HG02852 (cell line): ENCODE measurements around the gene AADAT.
"Not testable (repeated sequence)": the region's sequence is repeated elsewhere in the genome, so short reads cannot be mapped to it uniquely, and the experiment has no call there.

Experiments used
- ATAC-seq: cut with Tn5 transposase; IDR thresholded peaks from one replicate; pipeline ENCODE4 v1.9.1; 2021; ENCODE audit warnings: mild to moderate bottlenecking, moderate library complexity; ENCODE audit not compliant: unreplicated experiment

Gene AADAT

DNA sequence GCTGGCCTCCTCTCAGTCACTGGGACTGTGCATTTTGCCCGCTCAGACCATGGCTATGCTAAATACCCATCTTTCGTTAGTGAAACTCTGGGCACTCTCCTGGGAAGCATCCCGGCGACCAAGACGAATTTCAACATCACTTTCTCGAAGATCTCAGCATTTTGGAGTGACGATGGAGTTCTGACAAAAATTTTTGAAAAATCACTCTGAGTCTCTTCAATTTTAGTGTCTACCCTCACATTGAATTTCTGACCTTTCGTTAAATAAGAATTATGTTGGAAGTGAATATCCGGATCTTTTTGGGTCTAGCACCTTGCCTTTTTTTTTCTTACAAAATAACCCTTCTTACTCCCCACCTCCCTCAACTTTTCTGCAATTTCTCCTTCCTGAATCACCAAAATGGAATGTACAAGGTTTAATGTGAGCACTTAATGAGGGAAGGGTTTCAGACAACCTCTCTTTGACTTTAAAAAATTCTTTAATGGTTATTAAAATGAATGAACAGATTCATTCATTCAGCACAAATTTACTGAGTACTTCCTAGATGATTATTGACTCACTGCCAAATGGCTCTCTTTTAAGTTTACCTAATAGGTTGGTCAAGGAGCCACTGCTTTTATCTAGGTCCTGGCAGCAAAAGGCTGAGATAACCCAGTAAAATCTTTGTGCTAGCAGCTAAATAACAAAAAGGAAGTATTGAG is 746 bp upstream of the AADAT start:
- ATAC-seq: no peak

GRCh38 chr4:170089274-170089667 is 485 bp downstream of the AADAT start:
- ATAC-seq: no peak

GRCh38 chr4:170088716-170089115 is 1.0 kb downstream of the AADAT start:
- no peak for ATAC-seq

GRCh38 chr4:170087163-170087700 is 2.5 kb downstream of the AADAT start:
- ATAC-seq: no peak

- no peak for ATAC-seq
Observed at GRCh38 chr4:170083541-170083940, 6.2 kb downstream of the AADAT start.

DNA sequence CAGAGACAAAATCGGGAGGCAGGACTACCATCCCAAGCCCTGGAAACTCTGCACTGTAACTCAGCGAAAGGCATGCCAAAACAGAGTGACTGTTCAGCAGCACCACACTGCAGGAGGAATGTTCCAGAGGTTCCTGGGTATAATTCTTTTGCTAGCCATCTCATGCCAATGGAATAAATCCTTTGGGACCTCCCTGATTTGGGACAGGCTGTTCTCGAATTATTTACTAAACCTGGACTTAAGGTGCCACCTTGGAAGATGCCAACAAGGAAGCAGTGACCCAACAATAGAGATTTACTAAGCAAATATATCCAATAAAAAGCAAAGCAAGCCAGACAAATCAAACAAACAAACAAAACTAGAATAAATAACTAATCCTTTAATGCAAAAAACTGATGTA is 9.3 kb downstream of the AADAT start:
- no peak for ATAC-seq

DNA sequence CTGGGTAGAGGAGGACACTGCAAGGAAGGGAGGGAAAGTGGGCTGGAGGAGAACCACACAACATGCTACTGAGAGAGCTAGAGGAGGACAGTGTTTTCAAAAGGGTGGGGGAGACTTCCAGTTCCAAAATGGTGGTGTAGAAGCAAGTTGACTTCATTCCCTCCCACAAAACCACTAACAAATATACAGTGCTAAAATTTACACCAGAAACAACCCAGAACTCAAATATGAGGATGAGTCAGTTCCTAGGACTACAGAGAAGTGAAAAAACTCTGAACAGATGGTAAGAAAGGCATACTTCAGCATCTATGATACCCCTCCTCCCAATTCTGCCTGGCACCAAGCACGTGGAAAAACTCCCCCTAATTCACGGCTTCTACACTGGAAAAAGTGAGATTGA is 9.8 kb downstream of the AADAT start:
- no peak for ATAC-seq

- ATAC-seq: no peak
Observed at GRCh38 chr4:170071196-170071595, 18.6 kb downstream of the AADAT start.

DNA sequence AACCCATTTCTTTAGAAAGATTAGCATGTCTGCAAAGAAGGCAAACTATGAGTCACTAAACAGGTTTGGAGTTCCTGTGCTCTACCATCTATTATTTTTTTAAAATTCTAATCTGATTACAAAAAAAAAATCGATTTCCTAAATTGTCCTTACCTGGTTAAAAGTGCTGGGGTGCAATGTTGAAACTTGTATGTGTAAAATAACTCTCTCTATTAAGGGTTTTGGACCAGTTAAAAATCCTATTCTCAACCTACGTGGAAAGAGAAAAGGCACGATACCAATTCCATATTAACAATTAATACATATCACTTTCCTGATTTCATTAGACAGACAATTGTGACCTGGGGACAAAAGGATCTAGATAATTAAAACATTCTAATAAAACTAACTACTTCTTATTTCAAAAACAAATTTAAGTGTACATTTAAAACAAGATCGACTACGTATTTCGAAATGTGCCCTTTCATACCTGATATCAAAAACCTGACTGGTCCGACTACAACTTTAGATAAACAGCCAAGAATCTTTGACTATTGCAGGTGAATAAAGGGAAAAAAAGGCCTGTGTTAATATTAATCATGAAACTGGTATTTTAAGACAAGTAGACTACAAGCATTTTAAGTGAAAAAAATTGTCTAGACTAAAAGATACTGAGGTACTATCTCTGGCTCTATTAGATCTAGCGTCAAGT is 21.2 kb downstream of the AADAT start:
- no peak for ATAC-seq

- ATAC-seq: no peak
Observed at GRCh38 chr4:170059421-170059820, 30.3 kb downstream of the AADAT start.

DNA sequence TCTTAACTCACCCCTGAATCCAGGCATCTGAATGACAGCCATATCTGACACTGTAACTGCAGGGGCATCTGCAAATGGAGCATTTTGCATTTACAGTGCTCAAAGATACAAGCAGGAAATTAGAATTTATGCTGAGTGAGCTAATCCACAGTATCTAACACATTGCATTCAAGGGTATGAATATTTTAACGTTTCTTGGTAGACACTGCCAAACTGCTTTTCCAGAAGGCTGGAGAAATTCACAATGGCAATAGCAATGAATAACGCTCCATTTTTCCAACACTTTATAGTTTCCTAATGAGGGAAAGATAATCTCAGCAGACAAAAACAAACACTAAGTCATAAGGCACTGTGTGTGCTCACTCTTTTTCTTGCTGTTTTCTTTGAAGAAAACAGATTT is 30.9 kb downstream of the AADAT start:
- no peak for ATAC-seq

DNA sequence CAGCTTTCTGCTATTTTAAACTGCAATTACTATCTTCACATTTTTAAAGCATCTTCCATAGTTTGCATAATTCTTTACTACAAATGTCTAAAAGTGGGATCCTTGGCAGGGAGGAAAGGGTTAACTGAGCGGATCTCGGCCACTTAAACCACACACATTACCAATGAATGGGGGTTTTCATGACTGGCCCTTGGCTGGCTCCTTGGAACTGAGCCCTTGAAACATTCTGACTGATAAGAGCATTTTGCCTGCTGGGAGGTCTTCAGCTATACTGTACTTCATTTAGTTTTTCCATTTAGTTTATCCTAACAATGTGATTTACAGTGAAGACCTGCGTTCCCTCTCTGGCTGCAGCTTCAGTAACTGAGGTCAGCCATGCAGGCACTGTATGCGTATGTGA is 31.9 kb downstream of the AADAT start:
- no peak for ATAC-seq

DNA sequence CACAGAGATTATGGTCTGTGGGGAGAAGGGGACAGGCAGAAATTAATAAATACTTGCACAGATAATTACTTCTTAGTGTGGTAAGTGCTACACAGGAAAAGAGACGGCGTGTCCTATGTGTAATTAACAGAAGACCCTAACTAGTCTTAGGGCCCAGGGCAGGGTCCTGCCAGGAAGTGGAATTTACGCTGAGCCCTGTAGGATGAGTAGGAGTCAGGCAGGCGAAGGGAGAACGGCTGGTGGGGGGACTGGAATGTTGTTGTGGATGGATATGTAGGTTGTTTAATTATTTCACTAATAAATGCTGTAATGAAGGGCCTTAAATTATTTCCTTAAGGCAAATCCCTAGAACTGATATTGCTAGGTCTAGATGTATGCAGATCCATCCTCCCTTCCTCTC is 36.8 kb downstream of the AADAT start:
- no peak for ATAC-seq

DNA sequence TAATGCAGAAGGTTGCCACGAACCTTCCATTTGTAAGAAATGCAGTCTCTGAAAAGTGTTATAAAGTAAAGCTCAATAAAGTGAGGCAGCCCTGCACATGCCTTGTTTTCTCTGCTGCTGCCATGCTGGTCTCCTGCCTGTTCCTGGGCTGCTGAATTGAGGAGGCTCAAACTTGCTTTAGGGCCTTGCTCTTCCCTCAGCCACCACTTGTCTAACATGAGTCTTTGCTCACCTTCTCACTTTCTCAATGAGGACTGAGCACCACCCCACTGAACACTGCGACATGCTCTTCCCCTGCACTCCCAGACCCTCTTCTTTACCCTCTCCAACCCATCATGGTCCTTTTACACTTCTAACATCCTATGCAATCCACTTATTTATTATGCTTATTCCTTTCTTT is 38.4 kb downstream of the AADAT start:
- no peak for ATAC-seq

- no peak for ATAC-seq
Observed at GRCh38 chr4:170049766-170050165, 40.0 kb downstream of the AADAT start.

DNA sequence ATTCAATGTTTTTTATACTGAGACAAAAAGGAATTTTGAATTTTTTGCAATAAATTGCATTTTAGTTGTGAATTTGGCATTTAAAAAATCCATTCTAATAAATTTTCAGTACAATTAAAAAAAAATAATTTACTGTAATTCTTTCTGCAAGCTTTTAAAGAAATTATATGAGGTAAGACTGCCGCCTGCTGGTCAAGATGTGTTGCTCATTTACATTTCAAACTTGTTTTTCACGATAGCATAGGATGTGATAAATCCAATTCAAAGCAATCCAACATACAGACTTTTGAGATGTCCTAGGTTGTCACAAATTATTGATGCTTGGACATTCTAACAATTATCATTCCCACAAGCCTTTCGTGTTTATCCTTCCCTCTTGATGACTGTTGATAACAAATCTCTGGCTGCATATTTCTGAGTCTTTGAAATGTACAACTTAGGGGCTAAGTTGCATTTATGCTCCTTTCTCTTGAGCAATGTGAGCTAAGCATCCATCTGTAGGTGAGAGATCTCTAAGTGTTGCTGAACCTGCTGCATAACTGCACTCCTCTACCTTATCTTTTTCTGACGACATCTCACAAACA is 41.9 kb downstream of the AADAT start:
- ATAC-seq: no peak

DNA sequence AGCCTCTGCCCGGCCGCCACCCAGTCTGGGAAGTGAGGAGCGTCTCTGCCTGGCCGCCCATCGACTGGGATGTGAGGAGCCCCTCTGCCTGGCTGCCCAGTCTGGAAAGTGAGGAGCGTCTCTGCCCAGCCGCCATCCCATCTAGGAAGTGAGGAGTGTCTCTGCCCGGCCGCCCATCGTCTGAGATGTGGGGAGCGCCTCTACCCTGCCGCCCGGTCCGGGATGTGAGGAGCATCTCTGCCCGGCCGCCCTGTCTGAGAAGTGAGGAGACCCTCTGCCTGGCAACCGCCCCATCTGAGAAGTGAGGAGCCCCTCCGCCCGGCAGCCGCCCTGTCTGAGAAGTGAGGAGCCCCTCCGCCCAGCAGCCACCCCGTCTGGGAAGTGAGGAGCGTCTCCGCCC is 43.6 kb downstream of the AADAT start:
- ATAC-seq: not testable (repeated sequence)

DNA sequence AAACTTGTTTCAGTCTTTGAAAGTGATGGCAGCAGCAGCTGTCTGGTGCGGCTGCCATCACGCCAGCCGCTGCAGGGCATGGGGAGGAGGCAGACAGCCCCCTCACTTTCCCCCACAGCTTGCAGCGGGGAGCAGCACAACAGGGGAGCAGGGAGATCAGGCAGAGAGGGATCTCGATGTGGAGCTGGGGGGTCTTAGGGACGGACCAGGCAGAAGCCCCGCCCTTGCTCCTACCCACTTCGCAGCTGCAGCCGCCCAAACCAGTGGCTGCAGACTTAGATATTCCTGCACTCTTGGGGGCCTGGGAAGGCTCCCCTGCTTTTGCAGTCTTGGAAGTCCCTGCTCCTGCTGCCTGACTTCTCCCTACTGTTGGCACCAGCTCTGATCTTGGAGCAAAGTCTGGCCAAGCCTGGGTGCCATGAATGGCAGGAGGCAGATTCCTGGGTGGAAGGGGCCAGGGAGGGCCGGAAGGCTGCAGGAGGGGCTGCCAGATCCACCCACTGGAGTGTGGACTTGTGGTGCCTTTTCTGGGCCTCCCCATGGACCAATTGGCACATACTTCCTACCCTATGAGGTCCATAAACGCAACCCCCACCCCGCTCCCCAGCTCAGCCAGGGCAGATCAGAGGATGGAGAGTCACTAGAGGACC is 49.6 kb downstream of the AADAT start:
- no peak for ATAC-seq

- ATAC-seq: no peak
Observed at GRCh38 chr4:170038769-170039168, 51.0 kb downstream of the AADAT start.

GRCh38 chr4:170038232-170038631 is 51.5 kb downstream of the AADAT start:
- ATAC-seq: no peak

- ATAC-seq: no peak
Observed at GRCh38 chr4:170037481-170037880, 52.3 kb downstream of the AADAT start.

GRCh38 chr4:170035845-170036244 is 53.9 kb downstream of the AADAT start:
- ATAC-seq: no peak
